Loucy (cell line): ENCODE data around the gene CPA1.

ENCODE experiments used
- CTCF ChIP-seq: fragments of 200-600 bp; sonication (generic); conservative IDR thresholded peaks from 2 replicates; pipeline ENCODE4 v1.5.1; 2014; ENCODE audit warnings: mild to moderate bottlenecking, antibody characterized with exemption, low read length
- EZH2phosphoT487 ChIP-seq: fragments of 200-600 bp; IDR thresholded peaks from 2 replicates; pipeline ENCODE4 v1.6.1; 2018; ENCODE audit warnings: antibody characterized with exemption, mild to moderate bottlenecking, moderate library complexity, borderline replicate concordance

GRCh38 chr7:130353196-130353595 is 27.1 kb upstream of the CPA1 start:
- TF ChIP-seq CTCF (no peak), EZH2phosphoT487 (no peak)
